Motor neuron (in vitro differentiated cells): ENCODE results near the gene SLC35B3. TPM values are rescaled to one million over a fixed set of nuclear protein-coding genes. Genes with fewer than 3 reads are reported as not detected.
A peak's percentile ranks its signal among the peaks of the same experiment; 100 is the strongest.
"Not testable (repeated sequence)": the region's sequence is repeated elsewhere in the genome, so short reads cannot be mapped to it uniquely, and the experiment has no call there.

Source experiments
- ATAC-seq, 8 experiments: fragments of 200-7000 bp; cut with Tn5 transposase; replicated peaks in 6 of 8; 2 replicates each; pipeline ENCODE4 v1.8.0; 2021; ENCODE audit warnings: mild to moderate bottlenecking in 8 of 8, moderate library complexity in 8 of 8
- H3K27ac ChIP-seq, 2 donors: fragments of 250-450 bp; sonication (Bioruptor Pico); 2 replicates each; pipeline ENCODE4 v1.9.0; 2021; ENCODE audit warnings: antibody characterized with exemption in 2 of 2, mild to moderate bottlenecking in 2 of 2, moderate library complexity in 1 of 2
- H3K4me1 ChIP-seq, 2 donors: fragments of 250-450 bp; sonication (Bioruptor Pico); replicated peaks in 1 of 2; 2 replicates each; pipeline ENCODE4 v1.6.1; 2021; ENCODE audit warnings: antibody characterized with exemption in 2 of 2, mild to moderate bottlenecking in 2 of 2, moderate library complexity in 1 of 2
- H3K4me3 ChIP-seq, 5 donors: fragments of 250-450 bp; sonication (Bioruptor Pico); 2 replicates each; pipeline ENCODE4 v1.9.0; 2021; ENCODE audit warnings: antibody characterized with exemption in 5 of 5, mild to moderate bottlenecking in 5 of 5, moderate library complexity in 4 of 5
- WGBS, 10 experiments: fragments of 450-650 bp; shearing (Covaris generic); methylation state at CpG; one replicate each; pipeline ENCODE4 v1.0.0; 2022; 5-methylcytosine and 5-hydroxymethylcytosine counted together
- in situ Hi-C, 9 experiments: fragments of 400-800 bp; cut with MboI; loops; one replicate each; pipeline ENCODE4 v1.15.0; 2021; ENCODE audit warnings: low sequenced_read_pairs in 9 of 9, low pct_unique_long_range_greater_than_20kb in 2 of 9; ENCODE audit not compliant: unreplicated experiment in 9 of 9
- total RNA-seq, 8 experiments: library from RNA; unstranded; fragments of 300-600 nt; gene quantifications; 2 replicates each; pipeline versions ENCODE4 v1.2.3 to v1.2.4, GENCODE V29; 2022

SLC35B3 gene
- total RNA-seq, result 10 to 100 TPM in 7 of 8 experiments, 1 to 10 TPM in 1; 9.3 to 27.3 (median 15.0) TPM

GRCh38 chr6:8435093-8435844, at the start of gene SLC35B3:
Gene SLC35B3, minus strand, starts transcription at chr6:8435545.
- peaks cover 7 to 25% of the 10 kb centered on the region in 2 donors for H3K4me1 ChIP-seq
- in situ Hi-C loops, result no loop called here
- peak; percentile 93 to 98 (median 96) for ATAC-seq
- H3K27ac ChIP-seq, result peak within 1 kb of the TSS; percentile 85 to 87
- 0 to 4% (median 0%) methylated on average over 1 to 11 of the region's 62 CpGs; no CpG with 5 or more reads in 5 of the 10 experiments for WGBS, 10 experiments
- peak within 1 kb of the TSS; percentile 63 to 95 (median 71) for H3K4me3 ChIP-seq

GRCh38 chr6:8483650-8484049, 48.3 kb upstream of the SLC35B3 start:
- Histone ChIP-seq H3K4me3 (no peak overlapping the region), H3K4me1 (no peaks in the 10 kb centered on the region), H3K27ac (no peak overlapping the region)
- in situ Hi-C loops, result no loop called here
- WGBS, 10 experiments, result 57 to 100% (median 82%) methylated on average over 1 of the region's 1 CpG; no CpG with 5 or more reads in 3 of the 10 experiments
- ATAC-seq, result no peak

GRCh38 chr6:8481727-8482126, 46.4 kb upstream of the SLC35B3 start:
- Histone ChIP-seq H3K4me1 (no peaks in the 10 kb centered on the region), H3K4me3 (no peak overlapping the region), H3K27ac (no peak overlapping the region)
- WGBS, 10 experiments, result 0 to 73% (median 37%) methylated on average over 1 to 2 of the region's 2 CpGs
- ATAC-seq, result peak in 2 of 8 experiments; percentile 68 to 74
- in situ Hi-C loops, result no loop called here

- Histone ChIP-seq H3K4me1 (no peaks in the 10 kb centered on the region), H3K4me3 (no peak overlapping the region), H3K27ac (no peak overlapping the region)
- in situ Hi-C loops, result no loop called here
- 5 to 83% (median 50%) methylated on average over 1 of the region's 1 CpG; no CpG with 5 or more reads in 1 of the 10 experiments for WGBS, 10 experiments
- no peak for ATAC-seq
Observed at GRCh38 chr6:8478418-8478817, 43.1 kb upstream of the SLC35B3 start.

GRCh38 chr6:8476656-8477055, 41.3 kb upstream of the SLC35B3 start:
- in situ Hi-C loops, result no loop called here
- no peak overlapping the region for H3K27ac ChIP-seq
- WGBS, 10 experiments, result 0 to 63% (median 45%) methylated on average over 1 of the region's 1 CpG; no CpG with 5 or more reads in 4 of the 10 experiments
- H3K4me3 ChIP-seq, result no peak overlapping the region
- ATAC-seq, result peak in 2 of 8 experiments; percentile 60 to 61
- no peaks in the 10 kb centered on the region for H3K4me1 ChIP-seq

- 15 to 76% (median 41%) methylated on average over 2 to 6 of the region's 6 CpGs; no CpG with 5 or more reads in 1 of the 10 experiments for WGBS, 10 experiments
- in situ Hi-C loops, result no loop called here
- peak in 5 of 8 experiments; percentile 63 to 89 (median 77) for ATAC-seq
- Histone ChIP-seq H3K27ac (peak overlapping the region in 1 of 2 donors; percentile 5), H3K4me3 (no peak overlapping the region), H3K4me1 (peaks cover 0 to 25% of the 10 kb centered on the region in 2 donors)
Observed at GRCh38 chr6:8468552-8469356, 33.4 kb upstream of the SLC35B3 start.

GRCh38 chr6:8462694-8463093, 27.3 kb upstream of the SLC35B3 start:
- no peak for ATAC-seq
- in situ Hi-C loops, result no loop called here
- WGBS, 10 experiments, result 0 to 100% (median 40%) methylated on average over 1 of the region's 1 CpG; no CpG with 5 or more reads in 3 of the 10 experiments
- Histone ChIP-seq H3K4me3 (no peak overlapping the region), H3K4me1 (peaks cover 0 to 3% of the 10 kb centered on the region in 2 donors), H3K27ac (no peak overlapping the region)

GRCh38 chr6:8462169-8462568, 26.8 kb upstream of the SLC35B3 start:
- in situ Hi-C loops, result no loop called here
- Histone ChIP-seq H3K27ac (no peak overlapping the region), H3K4me1 (no peaks in the 10 kb centered on the region), H3K4me3 (no peak overlapping the region)
- ATAC-seq, result no peak
- 26 to 97% (median 86%) methylated on average over 1 to 3 of the region's 3 CpGs; no CpG with 5 or more reads in 5 of the 10 experiments for WGBS, 10 experiments

- WGBS, 10 experiments, result 25 to 100% (median 35%) methylated on average over 1 to 2 of the region's 2 CpGs; no CpG with 5 or more reads in 4 of the 10 experiments
- ATAC-seq, result no peak
- H3K27ac ChIP-seq, result no peak overlapping the region
- peaks cover 0 to 5% of the 10 kb centered on the region in 2 donors for H3K4me1 ChIP-seq
- H3K4me3 ChIP-seq, result no peak overlapping the region
- in situ Hi-C loops, result no loop called here
Observed at GRCh38 chr6:8446391-8446790, 11.0 kb upstream of the SLC35B3 start.

- H3K27ac ChIP-seq, ATAC-seq, H3K4me1 ChIP-seq, in situ Hi-C loops, H3K4me3 ChIP-seq: not testable (repeated sequence)
- 43 to 92% (median 73%) methylated on average over 1 to 3 of the region's 4 CpGs; no CpG with 5 or more reads in 3 of the 10 experiments for WGBS, 10 experiments
Observed at GRCh38 chr6:8445930-8446329, 10.6 kb upstream of the SLC35B3 start.

GRCh38 chr6:8442150-8442549, 6.8 kb upstream of the SLC35B3 start:
- ATAC-seq, result peak in 1 of 8 experiments; percentile 76
- in situ Hi-C loops, result no loop called here
- 0 to 100% (median 47%) methylated on average over 1 of the region's 1 CpG; no CpG with 5 or more reads in 1 of the 10 experiments for WGBS, 10 experiments

GRCh38 chr6:8441452-8441851, 6.1 kb upstream of the SLC35B3 start:
- Histone ChIP-seq H3K27ac (no peak overlapping the region), H3K4me1 (peaks cover 0 to 4% of the 10 kb centered on the region in 2 donors), H3K4me3 (no peak overlapping the region)
- ATAC-seq, result no peak
- WGBS, 10 experiments, result 63 to 100% (median 100%) methylated on average over 1 of the region's 1 CpG; no CpG with 5 or more reads in 3 of the 10 experiments
- in situ Hi-C loops, result no loop called here

More at GRCh38 chr6:8442150-8442549, 6.8 kb upstream of the SLC35B3 start:
- H3K4me3 ChIP-seq, result no peak overlapping the region
- no peaks in the 10 kb centered on the region for H3K4me1 ChIP-seq
- no peak overlapping the region for H3K27ac ChIP-seq
